Measurements from ENCODE around the gene PIKFYVE. TPM values are rescaled to one million over a fixed set of nuclear protein-coding genes. Genes with fewer than 3 reads are reported as not detected.
"Not testable (repeated sequence)": the region's sequence is repeated elsewhere in the genome, so short reads cannot be mapped to it uniquely, and the experiment has no call there.

PIKFYVE gene
- total RNA-seq, 2 experiments from 2014 or later, result 13.5 to 13.6 TPM

DNA sequence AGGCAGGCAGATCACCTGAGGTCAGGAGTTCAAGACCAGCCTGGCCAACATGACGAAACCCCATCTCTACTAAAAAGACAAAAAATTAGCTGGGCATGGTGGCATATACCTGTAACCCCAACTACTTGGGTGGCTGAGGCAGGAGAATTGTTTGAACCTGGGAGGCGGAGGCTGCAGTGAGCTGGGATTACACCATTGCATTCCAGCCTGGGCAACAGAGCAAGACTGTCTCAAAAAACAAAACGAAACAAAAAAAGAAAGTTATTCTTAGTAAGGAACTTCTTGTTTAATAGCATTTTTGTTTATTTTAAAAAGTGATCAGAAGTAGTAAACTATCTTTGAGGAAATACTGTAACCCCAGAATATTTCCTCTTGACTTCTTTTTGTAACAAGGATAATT, 90.4 kb downstream of the PIKFYVE start:
- H3K27me3 Mint-ChIP-seq, DNase-seq: not testable (repeated sequence)
- peaks cover 17% of the 10 kb centered on the region for H3K36me3 Mint-ChIP-seq

GRCh38 chr2:208356846-208357574, 91.0 kb downstream of the PIKFYVE start:
- Mint-ChIP-seq H3K27ac (peak overlapping the region; percentile 46), H3K27me3 (no peaks in the 10 kb centered on the region), H3K4me3 (no peak overlapping the region), H3K36me3 (peaks cover 14% of the 10 kb centered on the region), H3K9me3 (no peaks in the 10 kb centered on the region), H3K4me1 (peaks cover 7% of the 10 kb centered on the region)
- no peak for DNase-seq

More for the DNA sequence above, 90.4 kb downstream of the PIKFYVE start:
- not testable (repeated sequence) for H3K4me3 Mint-ChIP-seq, H3K27ac Mint-ChIP-seq, H3K9me3 Mint-ChIP-seq, H3K4me1 Mint-ChIP-seq

GRCh38 chr2:208358758-208359631, 92.9 kb downstream of the PIKFYVE start:
- Mint-ChIP-seq H3K27me3 (no peaks in the 10 kb centered on the region), H3K4me3 (no peak overlapping the region), H3K36me3 (peaks cover 10% of the 10 kb centered on the region), H3K27ac (peak overlapping the region; percentile 54), H3K9me3 (no peaks in the 10 kb centered on the region), H3K4me1 (peaks cover 10% of the 10 kb centered on the region)
- no peak for DNase-seq

- Mint-ChIP-seq H3K27ac (no peak overlapping the region), H3K4me3 (no peak overlapping the region), H3K4me1 (peaks cover 10% of the 10 kb centered on the region), H3K27me3 (no peaks in the 10 kb centered on the region), H3K9me3 (no peaks in the 10 kb centered on the region), H3K36me3 (peaks cover 10% of the 10 kb centered on the region)
- peak; percentile 14 for DNase-seq
Measured at GRCh38 chr2:208359632-208359986, 93.6 kb downstream of the PIKFYVE start.

- H3K27me3 Mint-ChIP-seq, result no peaks in the 10 kb centered on the region
- no peak for DNase-seq
- peaks cover 10% of the 10 kb centered on the region for H3K4me1 Mint-ChIP-seq
- no peak overlapping the region for H3K27ac Mint-ChIP-seq
- peaks cover 5% of the 10 kb centered on the region for H3K9me3 Mint-ChIP-seq
- H3K4me3 Mint-ChIP-seq, result no peak overlapping the region
- H3K36me3 Mint-ChIP-seq, result peaks cover 14% of the 10 kb centered on the region
Measured at GRCh38 chr2:208360259-208361076, 94.4 kb downstream of the PIKFYVE start.

GRCh38 chr2:208361077-208361441, 95.0 kb downstream of the PIKFYVE start:
- H3K4me1 Mint-ChIP-seq, result peaks cover 10% of the 10 kb centered on the region
- DNase-seq, result no peak
- H3K4me3 Mint-ChIP-seq, result no peak overlapping the region
- H3K27me3 Mint-ChIP-seq, result no peaks in the 10 kb centered on the region
- H3K9me3 Mint-ChIP-seq, result peaks cover 5% of the 10 kb centered on the region
- H3K27ac Mint-ChIP-seq, result no peak overlapping the region
- peaks cover 14% of the 10 kb centered on the region for H3K36me3 Mint-ChIP-seq

DNA sequence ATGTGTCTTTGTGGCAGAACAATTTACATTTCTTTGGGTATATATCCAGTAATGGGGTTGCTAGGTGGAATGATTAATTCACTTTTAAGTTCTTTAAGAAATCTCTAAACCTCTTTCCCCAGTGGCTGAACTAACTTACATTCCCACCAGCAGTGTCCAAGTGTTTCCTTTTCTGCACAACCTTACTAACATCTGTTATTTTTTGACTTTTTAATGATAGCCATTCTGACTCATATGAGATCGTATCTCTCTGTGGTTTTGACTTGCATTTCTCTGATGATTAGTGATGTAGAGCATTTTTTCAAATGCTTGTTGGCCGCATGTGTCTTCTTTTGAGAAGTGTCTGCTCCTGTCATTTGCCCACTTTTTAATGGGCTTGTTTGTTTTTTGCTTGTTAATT, 97.4 kb downstream of the PIKFYVE start:
- Mint-ChIP-seq H3K4me3 (no peak overlapping the region), H3K36me3 (peaks cover 14% of the 10 kb centered on the region), H3K9me3 (peaks cover 5% of the 10 kb centered on the region), H3K27ac (no peak overlapping the region), H3K27me3 (no peaks in the 10 kb centered on the region), H3K4me1 (peaks cover 2% of the 10 kb centered on the region)
- no peak for DNase-seq

- DNase-seq, result no peak
- H3K9me3 Mint-ChIP-seq, result peaks cover 5% of the 10 kb centered on the region
- H3K36me3 Mint-ChIP-seq, result peaks cover 5% of the 10 kb centered on the region
- peaks cover 2% of the 10 kb centered on the region for H3K4me1 Mint-ChIP-seq
- H3K27me3 Mint-ChIP-seq, result no peaks in the 10 kb centered on the region
- H3K27ac Mint-ChIP-seq, result no peak overlapping the region
- H3K4me3 Mint-ChIP-seq, result no peak overlapping the region
Measured at GRCh38 chr2:208366215-208367127, 100.4 kb downstream of the PIKFYVE start.

DNA sequence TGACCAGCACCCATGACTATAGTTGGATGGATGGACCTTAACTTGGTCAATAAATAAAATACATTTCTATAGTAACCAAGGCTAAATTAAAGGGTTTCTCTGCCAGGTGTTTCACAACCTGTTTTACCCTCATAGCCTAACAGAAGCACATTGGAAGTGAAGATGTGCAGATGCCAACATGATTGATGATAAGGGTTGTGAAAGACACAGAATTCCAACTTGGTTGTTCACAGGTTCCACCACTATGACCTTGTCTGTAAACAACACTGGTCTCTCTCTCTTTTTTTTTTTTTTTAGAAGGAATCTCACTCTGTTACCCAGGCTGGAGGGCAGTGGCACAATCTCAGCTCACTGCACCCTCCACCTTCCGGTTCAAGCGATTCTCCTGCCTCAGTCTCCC, 103.0 kb downstream of the PIKFYVE start:
- H3K36me3 Mint-ChIP-seq, result peaks cover 4% of the 10 kb centered on the region

DNA sequence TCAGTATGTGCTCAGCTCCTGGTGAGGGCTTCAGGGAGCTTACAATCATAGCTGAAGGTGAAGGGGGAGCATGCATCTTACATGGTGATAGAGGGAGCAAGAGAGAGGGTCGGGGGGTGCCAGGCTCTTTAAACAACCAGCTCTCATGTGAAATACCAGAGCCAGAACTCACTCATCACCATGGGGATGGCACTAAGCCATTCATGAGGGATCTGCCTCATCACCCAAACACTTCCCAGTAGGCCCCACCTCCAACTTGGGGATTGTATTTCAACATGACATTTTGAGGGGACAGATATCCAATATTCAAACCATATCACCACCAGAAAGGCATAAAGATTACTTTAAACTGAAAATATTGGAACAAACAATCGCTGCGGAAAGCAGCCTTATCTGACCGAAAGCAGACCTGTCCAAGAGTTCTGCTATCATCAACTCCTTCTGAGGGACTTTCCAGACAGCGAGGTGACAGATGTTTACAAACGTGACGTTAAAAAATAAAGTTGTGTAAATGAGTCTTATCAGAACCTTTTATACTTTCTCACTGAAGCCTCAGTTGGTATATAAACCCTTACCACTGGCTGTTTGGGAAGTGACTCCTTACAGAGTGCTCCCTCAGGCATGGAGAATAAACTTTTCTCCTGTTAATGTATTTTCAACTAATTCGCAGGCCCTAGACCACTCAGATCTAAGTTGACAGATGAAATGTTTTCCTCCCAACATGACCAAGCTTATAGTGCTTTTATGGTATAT, 105.0 kb downstream of the PIKFYVE start:
- Mint-ChIP-seq H3K4me3 (no peak overlapping the region), H3K9me3 (no peaks in the 10 kb centered on the region), H3K27ac (no peak overlapping the region), H3K4me1 (no peaks in the 10 kb centered on the region), H3K36me3 (no peaks in the 10 kb centered on the region), H3K27me3 (no peaks in the 10 kb centered on the region)
- no peak for DNase-seq

More for the DNA sequence above, 103.0 kb downstream of the PIKFYVE start:
- H3K4me3 Mint-ChIP-seq, result no peak overlapping the region
- H3K27me3 Mint-ChIP-seq, result no peaks in the 10 kb centered on the region
- H3K9me3 Mint-ChIP-seq, result peaks cover 5% of the 10 kb centered on the region
- DNase-seq, result no peak
- H3K4me1 Mint-ChIP-seq, result no peaks in the 10 kb centered on the region
- no peak overlapping the region for H3K27ac Mint-ChIP-seq

- H3K4me3 Mint-ChIP-seq, result no peak overlapping the region
- DNase-seq, result no peak
- no peaks in the 10 kb centered on the region for H3K4me1 Mint-ChIP-seq
- no peaks in the 10 kb centered on the region for H3K9me3 Mint-ChIP-seq
- H3K36me3 Mint-ChIP-seq, result no peaks in the 10 kb centered on the region
- H3K27me3 Mint-ChIP-seq, result no peaks in the 10 kb centered on the region
- no peak overlapping the region for H3K27ac Mint-ChIP-seq
Measured at GRCh38 chr2:208371634-208371935, 105.5 kb downstream of the PIKFYVE start.

DNA sequence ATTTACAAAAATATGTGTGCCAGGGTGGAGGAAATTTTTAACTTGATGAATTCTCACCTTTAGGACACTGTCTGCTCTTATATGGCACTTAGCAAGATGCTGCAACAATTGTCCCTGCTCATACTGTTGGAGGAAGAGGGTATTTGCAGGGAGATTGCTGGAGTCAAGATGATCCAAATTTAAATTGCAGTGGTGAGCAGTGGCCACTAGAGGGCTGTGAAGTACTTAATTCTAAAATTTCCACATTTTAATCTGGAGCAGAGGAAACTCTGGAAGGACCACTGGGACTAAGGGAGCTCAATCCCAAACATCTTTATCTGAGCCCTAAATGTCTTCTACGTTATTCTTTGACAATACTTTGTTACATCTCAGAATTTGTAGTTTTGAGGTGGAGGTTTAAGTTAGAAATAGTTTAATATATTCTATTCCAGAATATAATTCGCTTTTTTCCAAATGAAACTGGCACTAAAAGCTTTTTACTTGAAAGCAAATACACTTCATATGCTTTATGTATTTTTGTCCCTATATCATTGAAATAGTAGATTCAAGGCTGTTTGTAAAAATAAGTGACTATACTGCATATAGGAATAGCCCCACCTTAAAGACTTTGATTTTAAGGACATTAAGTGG, 107.5 kb downstream of the PIKFYVE start:
- H3K9me3 Mint-ChIP-seq, result no peaks in the 10 kb centered on the region
- H3K27ac Mint-ChIP-seq, result no peak overlapping the region
- H3K4me1 Mint-ChIP-seq, result no peaks in the 10 kb centered on the region
- DNase-seq, result no peak
- H3K27me3 Mint-ChIP-seq, result peaks cover 4% of the 10 kb centered on the region
- no peak overlapping the region for H3K4me3 Mint-ChIP-seq
- no peaks in the 10 kb centered on the region for H3K36me3 Mint-ChIP-seq

- peaks cover 6% of the 10 kb centered on the region for H3K27me3 Mint-ChIP-seq
- H3K4me1 Mint-ChIP-seq, result no peaks in the 10 kb centered on the region
- H3K27ac Mint-ChIP-seq, result no peak overlapping the region
- no peak overlapping the region for H3K4me3 Mint-ChIP-seq
- DNase-seq, result no peak
- H3K9me3 Mint-ChIP-seq, result no peaks in the 10 kb centered on the region
- H3K36me3 Mint-ChIP-seq, result no peaks in the 10 kb centered on the region
Measured at GRCh38 chr2:208375491-208376068, 109.5 kb downstream of the PIKFYVE start.

Data from activated naive CD8-positive, alpha-beta T cell treated with anti-CD3 and anti-CD28 coated beads for 36 hours (primary cell).